ENCODE measurements around the gene SLC66A2. TPM values are rescaled to one million over a fixed set of nuclear protein-coding genes. Genes with fewer than 3 reads are reported as not detected.

The SLC66A2 gene
- total RNA-seq, 2 donors from 2014 or later, result 30.4 to 50.8 TPM

- Histone ChIP-seq H3K4me1 (peaks cover 8% of the 10 kb centered on the region), H3K36me3 (replicated peaks in 1 of 2; ENCODE audit: insufficient read depth in 1 of 2, low read depth in 2 of 2) (peaks cover 0 to 12% of the 10 kb centered on the region in 2 donors), H3K4me3 (no peak overlapping the region), H3K9me3 (no peaks in the 10 kb centered on the region), H3K27ac (no peak overlapping the region), H3K27me3 (no peaks in the 10 kb centered on the region)
- intact Hi-C loops (cut with DNase I), result no loop called here
- 86 to 90% methylated on average over 3 of the region's 3 CpGs for WGBS, 2 donors
- TF ChIP-seq CTCF (IDR thresholded peaks at IDR 0.05) (no peak), POLR2A (IDR thresholded peaks at IDR 0.05) (no peak)
- DNase-seq (no peak), ATAC-seq (no peak)
Observed at GRCh38 chr18:79972720-79973119, 21.3 kb upstream of the SLC66A2 start.

GRCh38 chr18:79971986-79972385 lies 20.5 kb upstream of the SLC66A2 start:
- H3K36me3 ChIP-seq (replicated peaks in 1 of 2; ENCODE audit: insufficient read depth in 1 of 2, low read depth in 2 of 2), result peaks cover 0 to 12% of the 10 kb centered on the region in 2 donors
- H3K27me3 ChIP-seq, result no peaks in the 10 kb centered on the region
- WGBS, 2 donors, result 84 to 90% methylated on average over 9 of the region's 9 CpGs
- intact Hi-C loops (cut with DNase I), result no loop called here
- no peaks in the 10 kb centered on the region for H3K9me3 ChIP-seq
- no peak for ATAC-seq
- no peak overlapping the region for H3K27ac ChIP-seq
- DNase-seq, result no peak
- H3K4me3 ChIP-seq, result no peak overlapping the region
- H3K4me1 ChIP-seq, result peaks cover 8% of the 10 kb centered on the region
- TF ChIP-seq POLR2A (IDR thresholded peaks at IDR 0.05), result no peak
- no peak for TF ChIP-seq CTCF (IDR thresholded peaks at IDR 0.05)

DNA sequence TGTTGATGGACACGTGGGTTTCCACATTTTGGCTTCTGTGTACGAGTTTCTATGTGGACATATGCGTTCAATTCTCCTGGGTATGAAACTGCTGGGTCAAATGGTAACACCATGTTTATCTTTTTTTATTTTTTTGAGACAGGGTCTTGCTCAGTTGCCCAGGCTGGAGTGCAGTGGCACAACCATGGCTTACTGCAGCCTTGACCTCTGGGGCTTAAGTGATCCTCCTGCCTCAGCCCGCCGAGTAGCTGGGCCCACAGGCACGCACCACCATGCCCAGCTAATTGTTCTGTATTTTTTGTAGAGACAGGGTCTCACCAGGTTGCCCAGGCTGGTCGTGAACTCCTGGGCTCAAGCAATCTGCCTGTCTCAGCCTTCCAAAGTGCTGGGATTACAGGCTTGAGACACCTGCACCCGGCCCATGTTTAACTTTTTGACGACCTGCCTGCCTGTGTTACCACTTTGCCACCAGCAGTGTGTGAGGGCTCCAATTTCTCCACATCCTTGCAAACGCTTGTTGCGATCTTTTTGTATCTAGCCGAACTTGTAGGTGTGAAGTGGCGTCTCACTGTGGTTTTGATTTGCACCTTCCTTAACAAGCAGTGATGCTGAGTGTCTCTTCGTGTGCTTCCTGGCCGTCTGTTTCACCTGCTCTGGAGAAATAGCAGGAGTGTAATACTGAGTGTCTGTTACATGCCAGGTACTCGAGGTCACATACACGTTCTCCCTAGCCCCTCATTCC lies 19.9 kb upstream of the SLC66A2 start:
- Histone ChIP-seq H3K9me3 (no peaks in the 10 kb centered on the region), H3K4me3 (no peak overlapping the region), H3K36me3 (replicated peaks in 1 of 2; ENCODE audit: insufficient read depth in 1 of 2, low read depth in 2 of 2) (peaks cover 0 to 12% of the 10 kb centered on the region in 2 donors), H3K4me1 (peaks cover 6% of the 10 kb centered on the region), H3K27ac (no peak overlapping the region), H3K27me3 (no peaks in the 10 kb centered on the region)
- no peak for DNase-seq
- TF ChIP-seq POLR2A (IDR thresholded peaks at IDR 0.05) (no peak), CTCF (IDR thresholded peaks at IDR 0.05) (no peak)
- ATAC-seq, result no peak
- WGBS, 2 donors, result 88 to 92% methylated on average over 17 of the region's 17 CpGs
- intact Hi-C loops (cut with DNase I), result no loop called here

DNA sequence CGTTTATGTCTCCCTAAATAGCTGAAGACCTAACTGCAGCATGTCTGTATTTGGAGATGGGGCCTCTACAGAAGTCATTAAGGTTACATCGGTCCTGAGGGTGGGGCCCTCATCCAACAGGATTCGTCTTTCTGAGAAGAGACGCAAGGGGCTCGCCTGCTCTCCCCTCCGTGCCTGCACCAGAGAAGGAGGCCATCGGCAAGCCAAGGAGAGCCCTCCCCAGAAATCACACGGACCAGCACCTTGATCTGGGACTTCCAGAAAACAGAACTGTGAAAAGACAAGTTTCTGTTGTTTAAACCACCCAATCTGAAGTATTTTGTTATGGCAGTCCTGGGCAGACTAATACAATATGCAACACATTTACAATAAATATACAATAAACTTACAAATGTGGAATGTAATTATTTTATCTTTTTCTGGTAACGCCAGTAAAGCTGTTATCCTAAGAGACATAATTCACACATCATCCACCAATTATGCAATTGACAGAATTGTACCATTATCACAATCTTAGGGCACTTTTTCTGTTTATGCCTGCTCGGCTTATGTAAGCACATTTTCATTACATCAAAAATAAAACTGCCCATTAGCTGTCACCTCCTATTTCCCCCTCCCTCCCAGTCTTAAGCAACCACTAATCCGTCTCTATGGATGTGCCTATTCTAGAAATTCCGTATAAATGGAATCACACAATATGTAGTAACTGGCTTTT lies 19.1 kb upstream of the SLC66A2 start:
- no peaks in the 10 kb centered on the region for H3K27me3 ChIP-seq
- H3K27ac ChIP-seq, result no peak overlapping the region
- no peak overlapping the region for H3K4me3 ChIP-seq
- no peaks in the 10 kb centered on the region for H3K9me3 ChIP-seq
- WGBS, 2 donors, result 84 to 87% methylated on average over 10 to 12 of the region's 12 CpGs
- peaks cover 7% of the 10 kb centered on the region for H3K4me1 ChIP-seq
- no peak for DNase-seq
- ATAC-seq, result no peak
- intact Hi-C loops (cut with DNase I), result no loop called here
- H3K36me3 ChIP-seq (replicated peaks in 1 of 2; ENCODE audit: insufficient read depth in 1 of 2, low read depth in 2 of 2), result peaks cover 0 to 12% of the 10 kb centered on the region in 2 donors
- TF ChIP-seq POLR2A (IDR thresholded peaks at IDR 0.05) (no peak), CTCF (IDR thresholded peaks at IDR 0.05) (no peak)
